Suppressor macrophage (primary cell): Measurements from ENCODE around the gene CSF2RB.

Experiments
- DNase-seq, 4 experiments: peaks; one replicate each; pipeline ENCODE4 v3.0.0-alpha.2; 2020 to 2022

Gene CSF2RB

GRCh38 chr22:36891646-36892045 lies 21.8 kb upstream of the CSF2RB start:
- peak in 2 of 4 experiments; percentile 13 to 22 for DNase-seq

DNA sequence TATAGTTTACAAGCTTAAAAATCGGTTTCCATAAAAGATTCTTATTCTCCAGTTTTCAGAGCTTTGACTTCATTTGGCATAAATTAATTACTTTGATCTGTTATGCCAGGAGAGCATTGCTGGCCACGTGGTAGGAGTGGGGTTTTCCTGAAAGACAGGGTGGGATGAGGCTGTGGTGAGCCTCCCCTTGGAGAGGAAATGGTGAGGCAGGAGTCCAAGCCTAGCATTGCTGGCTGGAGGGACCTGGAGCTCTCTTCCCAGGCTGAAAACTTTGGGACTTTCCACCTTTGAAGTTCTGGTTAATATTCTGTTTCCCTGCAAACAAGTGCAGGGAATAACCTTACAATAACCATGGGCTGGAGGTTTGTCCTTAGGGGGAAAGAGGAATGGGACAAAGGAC lies 21.1 kb upstream of the CSF2RB start:
- DNase-seq: no peak

DNA sequence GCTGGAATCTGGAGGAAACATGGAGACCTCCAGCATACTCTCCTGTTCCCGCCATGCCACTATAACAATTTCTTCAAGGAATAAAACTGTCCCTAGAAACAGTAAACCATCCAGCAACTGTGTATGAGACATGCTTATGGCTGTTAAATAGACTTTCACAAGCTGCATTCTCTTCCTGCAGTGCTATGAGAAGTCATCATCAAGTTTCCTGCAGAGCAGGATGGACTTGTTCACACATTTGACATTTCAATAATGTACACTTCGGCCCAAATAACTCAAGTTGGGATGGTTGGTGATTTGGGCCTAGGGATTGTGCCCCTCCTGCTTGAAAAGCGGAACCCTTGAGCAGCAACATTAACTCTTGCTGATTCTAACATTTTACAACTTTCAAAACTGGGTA lies 20.2 kb upstream of the CSF2RB start:
- DNase-seq: no peak

- DNase-seq: peak; percentile 14 to 57 (median 44)
Observed at GRCh38 chr22:36894266-36894665, 19.2 kb upstream of the CSF2RB start.

GRCh38 chr22:36897611-36898010 lies 15.8 kb upstream of the CSF2RB start:
- no peak for DNase-seq

DNA sequence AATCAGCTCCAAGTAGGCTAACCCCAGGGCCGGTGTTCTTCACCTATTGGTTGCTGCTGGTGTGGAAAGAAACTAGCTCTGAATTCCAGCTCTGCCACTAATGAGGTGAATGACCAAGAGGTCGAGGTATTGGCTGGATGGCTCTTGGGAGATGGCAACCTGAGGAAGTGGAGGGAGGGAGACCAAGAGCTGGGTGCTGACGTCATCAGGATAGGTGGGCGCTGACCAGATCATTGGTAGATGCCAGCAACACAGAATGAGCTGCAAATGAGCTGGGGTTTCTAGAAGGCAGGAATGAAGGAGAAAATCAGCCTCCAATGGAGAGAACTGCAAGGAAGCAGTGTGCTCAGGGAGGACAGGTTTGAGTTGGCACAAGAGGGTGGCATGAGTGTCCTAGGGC lies 14.7 kb upstream of the CSF2RB start:
- DNase-seq: no peak

- DNase-seq: no peak
Observed at GRCh38 chr22:36899498-36899897, 13.9 kb upstream of the CSF2RB start.

DNA sequence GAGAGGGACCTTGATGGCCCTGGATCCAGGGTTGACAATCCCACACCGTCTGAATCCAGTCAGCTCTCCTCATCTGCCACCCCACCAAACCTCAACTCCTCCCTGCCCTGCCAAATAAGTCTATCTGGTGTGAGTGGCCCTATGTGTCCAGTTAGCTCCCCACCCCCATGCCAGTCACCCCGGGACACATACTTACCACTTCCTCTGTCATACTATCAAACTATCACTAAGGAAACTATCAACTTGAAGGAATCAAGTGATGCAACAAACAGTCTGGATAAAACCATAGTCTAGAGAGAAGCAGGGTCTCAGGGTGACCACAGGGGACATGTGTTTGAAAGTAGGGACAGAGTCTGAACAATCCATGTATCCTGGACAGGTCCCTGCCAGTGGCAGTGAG lies 13.2 kb upstream of the CSF2RB start:
- DNase-seq: no peak

GRCh38 chr22:36900880-36901279 lies 12.5 kb upstream of the CSF2RB start:
- DNase-seq: no peak

DNA sequence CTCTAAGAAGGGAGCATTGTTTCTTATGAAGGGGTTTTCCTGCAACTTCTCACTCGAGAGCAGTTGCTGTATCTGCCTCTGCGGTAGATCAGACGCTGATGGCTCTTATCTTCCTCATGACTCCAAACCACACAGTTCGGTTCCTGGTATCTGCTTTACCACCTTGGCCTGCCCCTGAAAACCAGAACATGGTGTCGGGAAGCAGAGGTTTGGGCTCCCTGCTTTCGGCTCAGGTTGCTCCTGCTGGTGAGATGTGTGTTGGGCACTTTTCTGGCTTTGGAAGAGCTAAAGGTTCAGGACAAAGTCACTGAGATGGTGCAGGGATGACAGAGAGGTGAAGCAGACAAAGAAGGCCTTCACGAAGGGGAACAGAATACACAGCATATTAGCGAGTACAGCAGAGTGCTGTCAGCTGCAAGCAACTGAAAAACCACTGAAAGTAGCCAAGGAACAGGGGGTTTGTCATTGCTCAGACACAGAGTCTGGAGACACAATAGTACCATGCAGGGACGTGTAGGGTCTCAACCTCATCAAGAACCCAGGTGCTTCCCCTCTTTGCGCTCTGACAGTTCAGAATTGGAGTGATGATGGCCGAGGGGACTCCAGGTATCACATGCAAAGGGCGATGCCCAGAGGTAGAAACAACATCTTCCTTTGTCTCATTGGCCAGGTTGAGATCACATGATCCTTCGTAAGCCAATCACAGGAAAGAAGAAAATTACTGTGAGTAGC lies 11.9 kb upstream of the CSF2RB start:
- no peak for DNase-seq

GRCh38 chr22:36902143-36902926 lies 11.1 kb upstream of the CSF2RB start:
- peak; percentile 36 to 76 (median 64) for DNase-seq

DNA sequence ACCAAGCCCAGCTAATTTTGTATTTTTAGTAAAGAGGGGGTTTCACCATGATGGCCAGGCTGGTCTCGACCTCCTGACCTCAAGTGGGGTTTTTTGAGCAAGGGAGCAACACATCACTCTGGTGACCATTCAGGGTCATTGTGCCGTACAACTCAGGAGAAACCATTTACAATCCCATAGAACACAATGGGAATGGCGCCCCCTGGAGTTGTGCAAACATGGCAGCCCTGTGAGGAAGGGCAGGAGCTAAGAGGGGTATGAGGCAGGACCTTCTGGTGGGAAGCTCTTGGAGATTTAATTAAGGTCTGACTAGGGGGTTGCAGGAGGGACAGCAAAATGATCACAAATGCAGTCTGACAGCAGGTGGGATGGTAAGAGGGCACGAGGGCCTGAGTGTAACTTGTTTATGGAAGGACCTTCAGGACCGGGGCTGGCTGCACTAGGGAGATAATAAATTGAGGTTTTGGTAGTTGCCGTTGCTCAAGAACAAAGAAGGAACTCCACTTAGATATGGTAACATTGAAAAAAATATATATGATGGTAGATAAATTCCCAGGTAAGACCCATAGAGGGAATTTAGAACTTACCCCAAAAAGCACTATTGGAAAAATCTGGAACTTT lies 9.1 kb upstream of the CSF2RB start:
- no peak for DNase-seq

DNA sequence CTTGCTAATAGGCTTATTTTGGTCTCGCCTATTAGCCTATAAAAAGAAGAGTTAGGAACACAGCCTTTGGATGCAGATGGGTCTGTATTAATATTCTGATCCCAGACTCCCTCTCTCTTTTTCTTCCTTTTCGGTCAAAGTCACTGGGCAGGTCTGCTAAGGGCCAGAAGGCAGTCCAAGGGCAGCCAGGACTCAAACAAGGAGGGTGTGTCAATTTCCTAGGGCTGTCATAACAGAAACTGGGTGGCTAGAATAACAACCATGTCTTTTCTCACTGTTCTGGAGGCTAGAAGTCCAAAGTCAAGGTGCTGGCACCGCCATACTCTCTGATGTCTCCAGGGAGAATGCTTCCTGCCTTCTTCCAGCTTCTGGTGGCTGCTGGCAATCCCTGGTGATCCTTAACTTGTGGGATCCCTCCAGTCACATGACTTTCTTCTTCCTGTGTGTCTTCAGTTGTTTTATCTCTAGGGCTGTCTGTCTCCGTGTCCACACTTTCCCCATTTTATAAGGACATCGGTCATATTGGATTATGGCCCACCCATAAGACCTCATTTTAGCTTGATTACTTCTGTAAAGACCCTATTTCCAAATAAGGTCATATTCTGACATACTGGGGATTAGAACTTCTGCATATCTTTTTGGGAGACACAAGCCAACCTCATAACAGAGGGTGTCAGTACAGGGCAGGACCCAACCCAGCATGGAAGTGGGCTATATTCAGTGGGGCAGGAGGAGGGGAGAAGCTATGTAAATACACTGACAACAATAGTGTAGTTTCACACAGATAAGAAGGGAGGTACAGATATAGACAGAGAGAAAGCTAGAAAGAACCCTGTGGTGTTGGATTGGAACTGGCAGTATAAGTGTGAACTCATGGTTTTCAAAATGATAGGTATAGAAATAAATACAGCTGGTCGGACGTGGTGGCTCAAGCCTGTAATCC lies 5.9 kb upstream of the CSF2RB start:
- no peak for DNase-seq

GRCh38 chr22:36910461-36910860 lies 3.0 kb upstream of the CSF2RB start:
- no peak for DNase-seq

DNA sequence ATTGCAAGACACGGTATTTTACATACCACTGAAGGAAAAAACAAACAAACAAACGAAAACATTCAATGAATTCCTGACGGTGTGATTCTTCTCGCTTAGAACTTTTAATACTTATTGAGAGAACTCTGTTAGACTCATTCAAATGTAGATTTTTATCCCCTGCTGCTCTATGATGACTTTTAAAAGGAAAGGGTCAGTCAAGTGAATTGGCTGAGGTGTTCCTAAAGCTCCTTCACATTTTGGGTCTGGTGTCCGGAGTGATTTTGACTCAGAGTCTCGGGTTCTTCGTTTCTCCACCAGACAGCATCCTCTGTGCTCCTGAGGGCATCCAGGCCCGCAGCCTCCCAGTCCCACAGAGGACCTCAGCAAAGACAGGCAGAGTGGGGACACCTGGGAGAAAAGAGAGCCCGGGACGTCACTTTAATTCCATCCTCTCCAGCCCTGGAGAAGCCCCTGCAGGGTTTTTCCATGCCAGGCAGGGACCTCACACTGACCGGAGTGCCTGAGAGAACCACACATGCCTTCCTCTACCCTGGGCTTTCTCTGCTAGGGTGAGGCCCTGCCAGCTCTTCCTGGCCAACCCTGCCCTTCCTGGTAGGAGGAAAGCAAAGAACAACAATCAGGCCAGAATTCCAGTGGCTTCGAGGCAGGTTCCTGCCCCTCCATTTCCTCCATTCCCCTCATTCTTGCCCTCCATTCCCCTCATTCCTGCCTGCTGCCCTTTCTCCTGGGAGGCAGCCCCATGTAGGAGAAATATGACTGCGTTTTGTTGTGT lies 1.4 kb upstream of the CSF2RB start:
- no peak for DNase-seq

DNA sequence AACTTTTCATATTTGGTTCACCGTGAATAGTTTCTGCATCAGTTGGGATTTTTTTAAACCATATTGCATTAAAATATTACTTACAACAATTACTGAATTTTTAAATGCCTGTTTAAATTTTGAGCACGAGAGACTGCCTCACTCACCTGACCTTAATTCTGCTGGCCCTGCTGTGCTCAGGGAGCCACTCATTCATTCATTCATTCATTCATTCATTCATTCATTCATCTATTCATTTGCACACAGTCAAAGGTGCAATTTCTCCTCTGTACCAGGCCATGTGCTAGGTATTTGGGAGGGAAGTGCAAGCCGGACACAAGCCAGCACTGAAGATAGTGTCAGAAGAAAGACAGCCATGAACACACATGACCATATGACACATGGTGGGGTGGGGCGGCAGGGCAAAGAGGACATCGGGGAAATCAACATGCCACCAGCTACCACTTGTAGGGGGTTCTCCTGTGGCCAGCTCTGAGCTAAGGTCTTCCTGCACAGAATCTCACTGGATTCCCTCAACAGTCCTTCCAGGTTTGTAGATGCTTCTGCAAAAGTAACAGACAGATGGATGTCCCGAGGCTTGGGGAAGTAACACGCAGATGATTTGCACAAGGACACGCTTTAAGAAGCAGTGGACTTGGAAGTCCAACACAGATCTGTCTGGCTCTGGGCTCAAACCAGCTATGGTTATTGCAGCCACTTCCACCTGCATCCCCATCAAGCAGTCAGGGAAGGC lies 568 bp upstream of the CSF2RB start:
- peak in 1 of 4 experiments; percentile 78 for DNase-seq

- no peak for DNase-seq
Observed at GRCh38 chr22:36914390-36914752, 943 bp downstream of the CSF2RB start.

DNA sequence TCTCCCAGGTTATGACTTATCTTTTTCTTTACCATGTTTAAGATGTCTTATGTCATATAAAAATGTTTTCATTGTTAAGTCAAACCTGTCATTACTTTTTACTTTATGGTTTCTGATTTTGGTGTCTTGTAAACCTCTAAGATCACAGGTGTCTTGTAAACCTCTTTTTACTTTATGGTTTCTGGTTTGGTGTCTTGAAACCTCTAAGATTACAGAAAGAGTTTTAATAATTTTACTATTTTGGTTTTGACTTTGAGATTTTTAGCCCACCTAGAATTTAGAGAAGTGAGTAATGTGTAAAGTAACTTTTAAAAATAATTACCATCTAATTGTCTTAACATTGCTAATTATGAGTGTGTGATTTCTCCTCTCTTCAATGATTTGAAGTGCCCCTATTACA lies 2.6 kb downstream of the CSF2RB start:
- DNase-seq: no peak

DNA sequence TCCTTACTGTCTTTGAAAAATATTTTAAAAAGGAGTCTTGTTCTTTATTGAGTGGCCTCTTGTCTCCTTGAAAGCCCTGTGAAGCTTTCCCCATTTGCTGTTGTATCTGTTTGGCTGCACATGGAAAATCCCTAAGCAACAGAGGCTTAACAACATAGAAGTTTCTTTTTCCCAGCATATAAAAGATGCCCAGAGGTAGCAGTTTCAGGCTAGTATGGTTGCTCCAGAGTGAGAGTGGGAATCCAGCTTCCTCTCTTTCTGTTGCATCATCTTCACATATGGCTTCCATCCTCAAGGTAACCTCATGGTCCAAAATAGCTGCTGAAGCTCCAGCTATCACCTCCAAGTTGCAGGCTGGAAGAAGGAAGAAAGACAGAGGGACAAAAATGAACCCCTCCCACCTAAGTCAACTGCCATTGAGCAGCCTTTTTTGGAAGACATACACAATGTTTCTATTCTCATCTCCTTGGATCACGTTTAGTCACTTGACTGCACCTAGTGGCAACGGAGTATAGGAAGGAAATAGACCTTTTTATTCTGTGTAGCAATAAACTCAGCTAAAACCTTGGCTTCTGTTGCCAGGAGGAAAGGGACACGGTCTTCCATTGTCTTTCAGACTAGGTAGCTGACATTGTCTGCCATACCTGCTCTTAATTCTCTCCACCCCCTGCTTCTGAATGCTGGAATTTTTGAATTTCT lies 5.3 kb downstream of the CSF2RB start:
- DNase-seq: peak in 2 of 4 experiments; percentile 24 to 30
